ENCODE results near the gene TACC3. TPM values are rescaled to one million over a fixed set of nuclear protein-coding genes. Genes with fewer than 3 reads are reported as not detected.

The TACC3 gene
- total RNA-seq, 1 donor from 2014 or later, result 15.0 TPM

DNA sequence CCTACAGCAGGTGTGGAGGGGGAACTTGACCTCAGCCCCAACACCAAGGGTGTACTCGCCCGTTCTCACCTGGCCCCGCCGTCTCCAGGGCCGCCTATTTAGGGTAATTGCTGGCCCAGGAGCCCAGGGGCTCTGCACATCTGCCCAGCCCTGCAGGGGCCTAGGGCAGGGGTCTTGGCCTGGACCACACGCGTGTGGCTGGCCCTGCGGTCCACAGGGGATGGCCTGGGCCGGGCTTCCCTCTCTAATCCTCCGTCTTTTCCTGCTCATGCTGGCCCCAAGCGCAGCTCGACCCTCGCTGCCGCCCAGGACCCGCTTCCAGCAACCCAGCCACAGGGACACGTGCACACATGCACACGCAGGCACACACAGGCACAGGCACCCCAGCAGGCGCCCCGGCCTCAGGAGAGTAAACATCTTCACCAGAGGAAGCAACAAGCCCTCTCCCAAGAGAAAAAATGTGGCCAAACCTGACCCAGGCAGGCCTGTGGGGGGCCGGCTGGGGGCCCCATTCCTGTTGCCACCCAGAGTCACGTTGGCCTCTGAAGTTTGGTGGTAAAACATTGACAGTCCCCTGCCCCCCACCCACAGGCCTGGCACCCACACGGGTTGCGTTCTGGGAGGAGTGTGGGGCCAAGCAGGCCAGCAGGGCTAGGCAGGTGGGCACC is 47.2 kb downstream of the TACC3 start:
- Histone ChIP-seq H3K9ac (ENCODE audit: low read length) (no peak overlapping the region), H3K4me2 (ENCODE audit: low read length) (no peak overlapping the region), H4K20me1 (ENCODE audit: insufficient read depth, low read length) (no peaks in the 10 kb centered on the region), H3K79me2 (ENCODE audit: insufficient read depth, low read length) (no peaks in the 10 kb centered on the region), H3K36me3 (ENCODE audit: insufficient read depth, low read length) (no peaks in the 10 kb centered on the region), H3K27me3 (ENCODE audit: insufficient read depth, low read length) (no peaks in the 10 kb centered on the region), H3K4me1 (ENCODE audit: insufficient read depth, low read length) (no peaks in the 10 kb centered on the region), H3K27ac (ENCODE audit: low read depth, low read length) (no peak overlapping the region), H3K4me3 (ENCODE audit: insufficient read depth, low read depth, low read length) (no peak overlapping the region), H2AFZ (ENCODE audit: low read depth, low read length) (no peak overlapping the region), H3K9me3 (ENCODE audit: insufficient read depth, low read depth, low read length) (no peaks in the 10 kb centered on the region)
- Mint-ChIP-seq H3K36me3 (ENCODE audit: low read depth, unreplicated experiment) (no peaks in the 10 kb centered on the region), H3K4me3 (ENCODE audit: unreplicated experiment) (no peak overlapping the region), H3K9me3 (ENCODE audit: unreplicated experiment) (no peaks in the 10 kb centered on the region), H3K27ac (ENCODE audit: unreplicated experiment) (no peak overlapping the region), H3K4me1 (ENCODE audit: low read depth, unreplicated experiment) (no peaks in the 10 kb centered on the region), H3K27me3 (ENCODE audit: low read depth, unreplicated experiment) (peaks cover 4% of the 10 kb centered on the region)
- no peak for DNase-seq (ENCODE audit: low read depth)
- TF ChIP-seq, protein P1, sequence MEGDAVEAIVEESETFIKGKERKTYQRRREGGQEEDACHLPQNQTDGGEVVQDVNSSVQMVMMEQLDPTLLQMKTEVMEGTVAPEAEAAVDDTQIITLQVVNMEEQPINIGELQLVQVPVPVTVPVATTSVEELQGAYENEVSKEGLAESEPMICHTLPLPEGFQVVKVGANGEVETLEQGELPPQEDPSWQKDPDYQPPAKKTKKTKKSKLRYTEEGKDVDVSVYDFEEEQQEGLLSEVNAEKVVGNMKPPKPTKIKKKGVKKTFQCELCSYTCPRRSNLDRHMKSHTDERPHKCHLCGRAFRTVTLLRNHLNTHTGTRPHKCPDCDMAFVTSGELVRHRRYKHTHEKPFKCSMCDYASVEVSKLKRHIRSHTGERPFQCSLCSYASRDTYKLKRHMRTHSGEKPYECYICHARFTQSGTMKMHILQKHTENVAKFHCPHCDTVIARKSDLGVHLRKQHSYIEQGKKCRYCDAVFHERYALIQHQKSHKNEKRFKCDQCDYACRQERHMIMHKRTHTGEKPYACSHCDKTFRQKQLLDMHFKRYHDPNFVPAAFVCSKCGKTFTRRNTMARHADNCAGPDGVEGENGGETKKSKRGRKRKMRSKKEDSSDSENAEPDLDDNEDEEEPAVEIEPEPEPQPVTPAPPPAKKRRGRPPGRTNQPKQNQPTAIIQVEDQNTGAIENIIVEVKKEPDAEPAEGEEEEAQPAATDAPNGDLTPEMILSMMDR (IDR thresholded peaks at IDR 0.05; ENCODE audit: insufficient read depth, low read depth, low read length), result no peak
- peak; percentile 51 for TF ChIP-seq EZH2 (IDR thresholded peaks at IDR 0.05; ENCODE audit: insufficient read depth, low read length)
- no peak for FAIRE-seq

DNA sequence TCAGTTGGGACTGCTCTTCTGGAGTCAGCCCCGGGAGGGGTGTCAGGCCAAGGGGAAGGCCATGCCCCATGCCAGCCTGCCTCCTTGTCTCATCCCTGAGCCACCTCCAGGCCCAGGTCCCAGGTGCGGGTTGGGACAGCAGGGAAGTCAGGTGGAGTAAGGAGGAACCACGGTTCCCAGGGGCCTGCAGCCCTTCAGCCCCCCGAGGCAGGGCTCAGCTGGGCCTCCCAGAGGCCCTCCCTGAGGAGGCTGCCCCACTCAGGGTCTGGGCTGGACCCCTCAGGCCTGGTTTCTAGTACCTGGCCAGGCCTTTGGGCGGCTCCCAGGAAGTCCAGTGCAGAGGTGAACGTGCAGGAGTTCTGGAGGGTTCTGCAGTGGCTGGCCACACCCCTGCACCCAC is 48.4 kb downstream of the TACC3 start:
- H4K20me1 ChIP-seq (ENCODE audit: insufficient read depth, low read length), result no peaks in the 10 kb centered on the region

DNA sequence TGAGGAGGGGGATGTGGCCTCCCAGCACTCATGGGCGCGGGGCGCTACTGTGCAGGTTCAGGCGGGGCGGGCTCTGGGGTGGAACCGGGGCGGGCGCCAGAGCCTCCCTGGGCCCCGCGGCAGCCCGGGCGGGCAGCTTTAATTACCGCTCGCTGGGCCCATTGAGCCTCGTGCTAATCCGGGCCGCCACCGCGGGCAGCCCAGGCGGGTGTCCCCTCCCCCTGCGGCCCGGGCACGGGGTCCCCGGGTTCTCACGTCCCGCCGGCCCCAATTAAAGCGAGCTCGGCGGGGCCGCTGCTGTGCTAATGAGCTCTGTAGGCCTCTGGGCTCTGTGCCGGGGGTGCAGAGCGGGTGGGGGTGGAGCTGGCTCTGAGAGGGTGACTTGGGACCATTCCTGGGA is 48.9 kb downstream of the TACC3 start:
- TF ChIP-seq EZH2 (IDR thresholded peaks at IDR 0.05; ENCODE audit: insufficient read depth, low read length), result no peak
- TF ChIP-seq, protein P1 (IDR thresholded peaks at IDR 0.05; ENCODE audit: insufficient read depth, low read depth, low read length), result no peak

More for the DNA sequence above, 48.4 kb downstream of the TACC3 start:
- DNase-seq (ENCODE audit: low read depth), result no peak
- H3K4me3 Mint-ChIP-seq (ENCODE audit: unreplicated experiment), result no peak overlapping the region
- no peaks in the 10 kb centered on the region for H3K4me1 Mint-ChIP-seq (ENCODE audit: low read depth, unreplicated experiment)
- no peaks in the 10 kb centered on the region for H3K9me3 Mint-ChIP-seq (ENCODE audit: unreplicated experiment)
- H3K9me3 ChIP-seq (ENCODE audit: insufficient read depth, low read depth, low read length), result no peaks in the 10 kb centered on the region
- H3K4me2 ChIP-seq (ENCODE audit: low read length), result no peak overlapping the region
- H3K27me3 ChIP-seq (ENCODE audit: insufficient read depth, low read length), result no peaks in the 10 kb centered on the region
- H3K9ac ChIP-seq (ENCODE audit: low read length), result no peak overlapping the region
- H3K4me3 ChIP-seq (ENCODE audit: insufficient read depth, low read depth, low read length), result no peak overlapping the region
- no peak overlapping the region for H3K27ac Mint-ChIP-seq (ENCODE audit: unreplicated experiment)
- H3K4me1 ChIP-seq (ENCODE audit: insufficient read depth, low read length), result no peaks in the 10 kb centered on the region
- TF ChIP-seq, protein P1 (IDR thresholded peaks at IDR 0.05; ENCODE audit: insufficient read depth, low read depth, low read length), result no peak
- no peaks in the 10 kb centered on the region for H3K36me3 Mint-ChIP-seq (ENCODE audit: low read depth, unreplicated experiment)
- no peaks in the 10 kb centered on the region for H3K36me3 ChIP-seq (ENCODE audit: insufficient read depth, low read length)
- peaks cover 6% of the 10 kb centered on the region for H3K27me3 Mint-ChIP-seq (ENCODE audit: low read depth, unreplicated experiment)
- no peak for FAIRE-seq
- no peaks in the 10 kb centered on the region for H3K79me2 ChIP-seq (ENCODE audit: insufficient read depth, low read length)
- no peak overlapping the region for H2AFZ ChIP-seq (ENCODE audit: low read depth, low read length)
- H3K27ac ChIP-seq (ENCODE audit: low read depth, low read length), result no peak overlapping the region

More for the DNA sequence above, 48.9 kb downstream of the TACC3 start:
- DNase-seq (ENCODE audit: low read depth) (no peak), FAIRE-seq (no peak)
- Histone ChIP-seq H3K9me3 (ENCODE audit: insufficient read depth, low read depth, low read length) (no peaks in the 10 kb centered on the region), H4K20me1 (ENCODE audit: insufficient read depth, low read length) (no peaks in the 10 kb centered on the region), H3K27me3 (ENCODE audit: insufficient read depth, low read length) (no peaks in the 10 kb centered on the region), H3K27ac (ENCODE audit: low read depth, low read length) (no peak overlapping the region), H3K36me3 (ENCODE audit: insufficient read depth, low read length) (no peaks in the 10 kb centered on the region), H3K9ac (ENCODE audit: low read length) (no peak overlapping the region), H2AFZ (ENCODE audit: low read depth, low read length) (no peak overlapping the region), H3K4me3 (ENCODE audit: insufficient read depth, low read depth, low read length) (no peak overlapping the region), H3K4me2 (ENCODE audit: low read length) (no peak overlapping the region), H3K79me2 (ENCODE audit: insufficient read depth, low read length) (no peaks in the 10 kb centered on the region), H3K4me1 (ENCODE audit: insufficient read depth, low read length) (no peaks in the 10 kb centered on the region)
- Mint-ChIP-seq H3K9me3 (ENCODE audit: unreplicated experiment) (no peaks in the 10 kb centered on the region), H3K4me3 (ENCODE audit: unreplicated experiment) (no peak overlapping the region), H3K36me3 (ENCODE audit: low read depth, unreplicated experiment) (no peaks in the 10 kb centered on the region), H3K4me1 (ENCODE audit: low read depth, unreplicated experiment) (no peaks in the 10 kb centered on the region), H3K27ac (ENCODE audit: unreplicated experiment) (no peak overlapping the region), H3K27me3 (ENCODE audit: low read depth, unreplicated experiment) (peaks cover 6% of the 10 kb centered on the region)

Data from astrocyte (in vitro differentiated cells and primary cell).